ENCODE measurements around the gene CFAP97.
"Not testable (repeated sequence)": the region's sequence is repeated elsewhere in the genome, so short reads cannot be mapped to it uniquely, and the experiment has no call there.

Gene CFAP97

DNA sequence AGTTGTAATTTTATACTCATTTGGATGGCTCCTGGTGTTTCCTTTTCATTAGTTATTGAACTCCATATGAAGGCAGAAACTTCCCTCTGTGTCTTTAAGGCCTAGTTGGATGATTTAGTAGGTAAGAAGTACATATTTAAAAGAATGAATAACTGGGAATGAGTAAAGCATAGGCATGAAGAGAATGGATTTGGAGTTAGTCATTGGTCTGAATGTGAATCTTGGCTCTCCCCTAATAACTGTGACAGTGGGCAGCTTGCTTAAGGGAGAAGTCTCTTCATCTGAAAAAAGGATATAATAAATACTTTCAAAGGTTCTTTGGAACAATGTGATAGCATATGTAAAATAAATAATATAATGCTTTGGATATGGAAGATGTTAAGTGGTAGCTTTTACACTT lies 18.8 kb upstream of the CFAP97 start:
- DNase-seq (ENCODE audit: low spot score) = no peak

DNA sequence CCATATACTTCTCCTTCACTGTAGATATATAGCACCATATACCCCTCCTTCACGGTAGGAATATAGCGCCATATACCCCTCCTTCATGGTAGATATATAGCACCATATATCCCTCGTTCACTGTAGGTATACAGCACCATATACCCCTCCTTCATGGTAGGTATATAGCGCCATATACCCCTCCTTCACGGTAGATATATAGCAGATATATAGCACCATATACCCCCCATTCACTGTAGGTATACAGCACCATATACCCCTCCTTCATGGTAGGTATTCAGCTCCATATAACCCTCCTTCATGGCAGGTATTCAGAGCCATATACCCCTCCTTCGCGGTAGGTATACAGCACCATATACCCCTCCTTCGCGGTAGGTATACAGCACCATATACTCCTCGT lies 18.1 kb upstream of the CFAP97 start:
- no peak for DNase-seq (ENCODE audit: low spot score)

- DNase-seq (ENCODE audit: low spot score) = no peak
These were observed 17.7 kb upstream of the CFAP97 start for GRCh38 chr4:185221491-185221890.

DNA sequence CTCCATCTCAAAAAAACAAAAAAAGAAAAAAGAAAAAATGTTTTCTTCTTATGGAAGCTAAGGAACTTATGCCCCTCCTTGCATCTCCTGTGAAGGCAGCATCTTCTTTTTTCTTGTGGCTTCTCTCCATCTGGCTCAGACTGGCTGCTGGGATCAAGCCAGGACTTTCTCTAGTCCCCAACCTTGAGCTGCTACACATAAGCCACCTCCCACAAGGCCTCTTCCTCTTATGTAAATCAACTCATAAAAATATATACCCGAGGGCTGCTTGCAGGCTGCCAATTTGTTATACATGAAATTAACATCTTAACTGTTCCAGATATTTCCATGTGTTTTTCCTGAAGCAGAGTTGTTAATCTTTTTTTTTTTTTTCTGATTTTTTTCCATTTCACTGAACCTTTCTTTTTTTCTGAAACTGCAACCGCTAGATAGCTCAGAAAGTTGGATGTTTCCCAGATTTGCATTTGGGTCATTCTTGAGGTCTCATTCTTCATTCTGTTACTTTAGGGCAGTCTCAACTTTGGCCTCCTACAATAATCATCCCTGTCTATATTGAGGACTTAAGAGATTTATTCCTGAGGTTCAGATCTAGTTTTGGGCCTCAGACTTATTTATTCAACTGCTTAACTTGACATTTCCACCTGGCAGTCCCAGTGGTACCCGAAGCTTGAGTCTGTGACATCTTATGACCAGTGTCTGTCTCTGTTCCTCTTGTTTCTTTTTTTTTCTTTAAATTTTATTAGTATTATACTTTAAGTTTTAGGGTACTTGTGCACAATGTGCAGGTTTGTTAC lies 15.9 kb upstream of the CFAP97 start:
- no peak for DNase-seq (ENCODE audit: low spot score)

- DNase-seq (ENCODE audit: low spot score) = no peak
These were observed 14.5 kb upstream of the CFAP97 start for GRCh38 chr4:185218312-185218711.

DNA sequence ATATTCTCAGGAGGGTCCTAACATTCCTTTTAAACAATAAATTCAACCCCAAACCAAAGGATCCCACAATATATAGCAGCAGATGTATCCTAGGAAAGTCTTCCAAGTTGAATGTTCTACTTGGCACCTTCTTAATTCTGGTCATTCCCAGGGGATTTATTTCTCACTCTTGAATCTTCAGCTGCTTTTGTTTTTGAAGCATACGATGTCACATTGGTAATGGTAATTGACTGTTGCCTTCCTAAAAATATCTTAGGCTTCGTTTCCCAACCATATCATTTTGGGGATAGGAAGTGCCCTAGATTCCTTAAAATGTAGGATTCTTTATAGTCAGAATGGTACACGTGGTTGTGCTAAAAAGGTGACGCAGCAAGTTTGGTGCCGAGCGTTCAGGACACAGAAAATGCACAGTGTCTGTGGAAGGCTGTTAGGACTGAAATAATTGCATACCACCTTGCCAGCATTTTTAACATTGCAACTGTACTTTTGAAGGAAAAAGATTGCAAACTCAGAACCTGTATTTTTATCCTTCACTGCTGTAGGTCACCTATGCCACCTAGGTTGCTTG lies 13.7 kb upstream of the CFAP97 start:
- DNase-seq (ENCODE audit: low spot score) = no peak

- DNase-seq (ENCODE audit: low spot score) = no peak
These were observed 11.5 kb upstream of the CFAP97 start for GRCh38 chr4:185215261-185215660.

DNA sequence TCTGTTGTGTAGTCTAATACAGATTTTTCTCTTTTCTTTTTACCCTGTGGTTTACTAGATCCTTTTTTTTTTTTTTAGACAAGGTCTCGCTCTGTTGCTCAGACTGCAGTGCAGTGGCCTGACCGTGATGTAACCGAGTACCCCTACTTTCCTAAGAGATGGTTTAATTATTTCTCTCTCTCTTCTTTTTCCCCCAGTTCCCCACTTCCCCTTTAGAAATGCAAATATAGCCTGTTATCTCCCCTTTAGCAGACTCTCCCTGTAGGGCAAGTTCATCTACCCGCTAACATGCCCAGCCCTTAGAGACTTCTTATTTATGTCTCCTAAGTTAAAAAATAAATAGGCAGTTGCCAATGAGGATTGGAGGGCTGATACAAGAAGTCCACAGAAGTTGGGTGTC lies 10.1 kb upstream of the CFAP97 start:
- DNase-seq (ENCODE audit: low spot score) = no peak

GRCh38 chr4:185212581-185212980 lies 8.8 kb upstream of the CFAP97 start:
- no peak for DNase-seq (ENCODE audit: low spot score)

DNA sequence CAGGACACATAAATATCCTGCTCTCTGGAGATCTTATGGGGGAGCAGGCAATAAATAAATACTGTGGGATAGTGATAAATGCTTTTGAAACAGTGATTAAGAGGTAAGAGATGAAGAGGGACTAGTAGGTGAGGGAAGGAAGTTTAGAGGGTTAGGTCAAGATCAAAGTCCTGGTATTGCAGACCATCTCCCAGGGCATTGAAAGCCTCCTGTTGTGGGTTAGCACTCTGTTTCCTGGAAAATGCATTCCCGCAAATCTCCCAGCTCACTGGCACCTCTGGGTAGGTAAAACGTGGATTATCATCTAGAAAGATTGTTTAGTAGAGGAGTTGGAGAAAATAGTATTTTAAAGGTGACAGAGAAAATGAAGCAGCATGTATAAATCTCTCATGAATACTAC lies 7.8 kb upstream of the CFAP97 start:
- no peak for DNase-seq (ENCODE audit: low spot score)

- DNase-seq (ENCODE audit: low spot score) = no peak
These were observed 7.2 kb upstream of the CFAP97 start for GRCh38 chr4:185211035-185211434.

GRCh38 chr4:185210102-185210981 lies 6.5 kb upstream of the CFAP97 start:
- peak; percentile 72 for DNase-seq (ENCODE audit: low spot score)

DNA sequence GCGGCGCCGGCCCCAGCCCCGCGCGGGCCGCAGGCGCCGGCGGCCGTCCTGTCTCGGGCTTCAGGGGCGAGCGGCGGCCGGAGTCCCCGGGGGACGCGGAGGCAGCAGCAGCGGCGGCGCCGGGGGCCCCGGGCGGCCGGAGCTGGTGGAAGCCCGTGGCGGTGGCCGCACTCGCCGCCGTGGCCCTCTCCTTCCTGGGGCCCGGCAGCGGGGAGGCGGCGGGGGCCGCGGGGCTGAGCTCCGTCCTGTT lies 6.0 kb upstream of the CFAP97 start:
- DNase-seq (ENCODE audit: low spot score) = not testable (repeated sequence)

DNA sequence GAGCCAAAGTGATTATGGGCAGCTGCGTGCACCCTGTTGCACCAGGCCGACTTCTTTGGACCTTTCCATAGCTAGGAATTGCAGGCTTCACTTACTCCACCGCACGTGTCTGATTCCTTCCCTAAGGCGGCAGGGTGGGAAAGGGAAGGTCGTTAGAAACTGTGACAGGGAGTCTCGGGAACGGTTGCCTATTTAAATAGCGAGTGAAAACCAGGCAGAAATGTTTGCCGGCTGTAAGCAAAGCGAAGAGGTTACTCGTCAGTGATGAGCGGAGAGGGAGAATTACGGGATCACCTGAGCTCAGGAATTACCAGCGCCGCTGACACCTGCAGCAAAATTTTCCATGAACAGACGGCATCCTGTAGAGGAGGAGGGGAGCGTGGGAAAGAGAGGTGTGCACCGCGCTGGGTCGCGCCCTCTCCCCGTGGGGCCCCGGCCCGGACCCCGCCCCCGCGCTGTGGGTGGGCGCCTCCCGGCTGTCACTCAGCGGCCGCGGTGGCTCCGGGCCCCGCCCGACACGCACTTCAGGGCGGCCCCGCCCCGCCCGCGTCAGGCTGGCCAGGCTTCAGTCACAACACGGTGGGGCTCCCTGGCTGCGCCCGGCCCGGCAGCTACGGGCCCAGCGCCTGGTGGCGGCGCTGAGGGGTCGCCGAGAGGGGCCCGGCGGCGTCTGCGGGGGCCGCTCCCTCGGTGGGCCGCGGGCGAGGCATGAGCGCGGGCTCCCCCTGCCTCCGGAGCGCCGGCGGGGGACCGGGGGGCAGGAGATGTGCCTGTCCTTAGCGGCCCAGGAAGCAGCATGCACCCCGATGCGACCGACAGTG lies 5.4 kb upstream of the CFAP97 start, which contains the start of gene SNX25:
TSS of gene SNX25 (plus strand) at position 568 of the 821 bp plus-strand sequence. CDS start at position 797, 229 bp downstream.
- peak; percentile 94 for DNase-seq (ENCODE audit: low spot score)

DNA sequence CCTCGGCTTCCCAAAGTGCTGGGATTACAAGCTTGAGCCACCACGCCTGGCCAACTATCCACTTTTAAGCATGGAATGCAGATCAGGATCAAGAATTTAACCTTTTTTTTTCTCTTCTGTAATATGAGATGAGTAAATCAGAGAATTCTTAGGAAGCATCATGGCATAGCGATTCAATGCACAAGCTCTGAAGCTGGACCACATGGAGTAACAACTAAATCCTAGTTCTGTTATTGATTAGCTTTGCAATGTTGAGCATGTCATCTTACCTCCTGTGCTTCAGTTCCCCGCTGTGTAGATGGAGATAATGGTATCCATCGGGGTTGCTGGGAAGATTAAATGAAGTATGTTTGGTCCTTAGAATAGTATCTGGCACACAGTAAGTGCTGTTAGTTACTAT lies 3.7 kb upstream of the CFAP97 start:
- no peak for DNase-seq (ENCODE audit: low spot score)

GRCh38 chr4:185205697-185206342 lies 2.0 kb upstream of the CFAP97 start:
- no peak for DNase-seq (ENCODE audit: low spot score)

GRCh38 chr4:185205073-185205472 lies 1.3 kb upstream of the CFAP97 start:
- DNase-seq (ENCODE audit: low spot score) = not testable (repeated sequence)

DNA sequence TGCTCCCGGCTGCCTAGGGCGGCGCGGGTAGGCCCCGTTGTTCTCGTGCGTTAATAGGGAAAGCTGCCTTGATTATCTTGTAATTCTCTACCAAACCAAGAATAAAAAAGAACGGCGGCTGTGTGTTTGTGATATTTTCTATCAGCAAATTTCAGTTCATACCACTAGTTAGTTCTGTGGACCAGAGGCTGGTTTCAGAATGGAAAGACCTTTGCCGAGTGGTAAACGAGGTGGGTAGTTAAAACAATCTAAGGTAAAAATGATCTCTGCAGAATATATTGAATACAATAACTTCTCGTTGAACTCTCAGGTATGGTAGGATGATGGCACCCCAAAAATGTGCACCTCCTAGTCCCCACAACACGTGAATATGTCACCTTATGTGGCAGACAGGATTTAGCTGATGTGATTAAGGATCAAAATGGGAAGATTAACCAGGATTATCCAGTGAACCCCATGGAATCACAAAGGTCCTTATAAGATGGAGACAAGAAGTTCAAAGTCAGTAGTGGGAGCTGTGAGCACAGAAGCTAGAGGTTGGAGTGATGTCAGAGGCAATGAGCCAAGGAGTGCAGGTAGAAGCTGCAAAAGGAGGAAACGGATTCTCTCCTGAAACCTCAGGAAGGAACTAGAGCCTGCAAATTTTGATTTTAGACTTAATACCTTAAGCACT lies 574 bp upstream of the CFAP97 start:
- DNase-seq (ENCODE audit: low spot score) = peak; percentile 50

DNA sequence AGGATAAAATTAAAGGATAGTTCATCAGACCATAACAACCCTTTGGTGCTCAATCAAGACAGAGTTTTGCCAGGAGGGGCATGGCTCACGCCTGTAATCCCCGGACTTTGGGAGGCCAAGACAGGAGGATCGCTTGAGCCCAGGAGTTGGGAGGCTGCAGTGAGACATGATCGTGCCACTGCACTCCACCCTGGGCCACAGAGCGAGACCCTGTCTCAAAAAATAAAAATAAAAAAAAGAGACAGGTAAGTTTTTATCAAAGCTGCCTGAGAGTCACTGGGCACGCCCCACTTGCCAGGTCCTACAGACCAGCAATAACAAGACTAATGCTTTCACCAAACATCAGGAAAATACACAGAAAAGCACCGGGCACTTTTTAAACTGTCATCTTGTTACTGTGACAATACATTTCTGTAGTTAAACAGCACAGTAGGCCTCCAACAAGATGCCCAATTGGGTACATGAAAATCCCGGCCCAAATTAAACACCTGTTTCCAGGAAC lies 765 bp downstream of the CFAP97 start:
- no peak for DNase-seq (ENCODE audit: low spot score)

DNA sequence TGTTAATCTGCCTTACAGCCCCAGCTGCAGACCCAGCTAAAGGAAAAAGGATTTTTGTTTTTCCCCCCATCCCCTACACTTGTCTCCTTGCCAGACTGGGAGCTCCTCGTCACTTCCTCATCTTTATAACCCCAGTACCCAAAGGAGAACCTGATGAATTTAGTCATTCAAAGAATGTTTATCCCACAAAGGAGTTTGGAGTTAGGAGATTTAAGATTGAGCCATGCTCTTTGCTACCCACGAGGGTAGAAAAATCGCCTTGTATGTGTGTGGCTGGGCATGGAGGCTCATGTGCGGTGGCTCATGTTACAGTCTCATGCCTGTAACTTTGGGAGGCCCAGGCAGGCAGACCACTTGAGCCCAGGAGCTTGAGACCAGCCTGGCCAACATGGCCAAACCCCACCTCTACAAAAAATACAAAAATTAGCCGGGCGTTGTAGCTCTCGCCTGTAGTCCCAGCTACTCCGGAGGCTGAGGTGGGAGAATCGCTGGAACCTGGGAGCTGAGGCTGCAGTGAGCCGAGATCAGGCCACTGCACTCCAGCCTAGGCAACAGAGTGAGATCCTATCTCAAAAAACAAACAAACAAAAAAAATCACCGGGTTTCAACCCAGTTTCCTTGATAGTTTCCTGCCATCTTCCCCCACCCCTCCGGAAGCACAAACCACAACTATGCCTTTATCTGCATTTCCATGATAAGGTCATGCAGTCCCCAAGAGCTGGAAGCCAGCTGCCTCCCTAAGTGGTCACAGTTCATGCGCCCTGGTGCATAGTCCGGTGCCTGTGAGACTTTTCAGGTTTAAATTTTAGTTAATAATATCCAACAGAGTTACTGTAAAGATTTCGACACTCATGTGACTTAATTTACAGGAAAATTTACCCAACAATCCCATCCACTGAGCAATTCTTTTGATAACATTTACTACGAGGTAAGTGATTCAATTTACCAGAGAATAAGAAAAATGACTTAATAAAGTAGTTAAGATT lies 1.5 kb downstream of the CFAP97 start:
- no peak for DNase-seq (ENCODE audit: low spot score)

All from D341Med (cell line).